Mesendoderm (in vitro differentiated cells): Measurements from ENCODE around the gene SLC35F5.
"Not testable (repeated sequence)": the region's sequence is repeated elsewhere in the genome, so short reads cannot be mapped to it uniquely, and the experiment has no call there.

ENCODE experiments used
- DNase-seq: peaks from one replicate; pipeline ENCODE4 v3.0.0; 2013
- H2AK5ac ChIP-seq: 2 replicates; pipeline ENCODE4 v1.6.1; 2013; ENCODE audit warnings: low read length, inconsistent platforms
- H2BK120ac ChIP-seq: 2 replicates; pipeline ENCODE4 v1.6.1; 2013; ENCODE audit warnings: low read depth, mild to moderate bottlenecking, low read length, moderate library complexity, mixed read lengths
- H2BK15ac ChIP-seq: replicated peaks from 2 replicates; pipeline ENCODE4 v1.6.1; 2013; ENCODE audit warnings: low read depth, mild to moderate bottlenecking, moderate library complexity
- H2BK5ac ChIP-seq: 2 replicates; pipeline ENCODE4 v1.6.1; 2013; ENCODE audit warnings: low read length, inconsistent platforms
- H3K18ac ChIP-seq: 2 replicates; pipeline ENCODE4 v1.6.1; 2013; ENCODE audit warnings: mild to moderate bottlenecking, low read length, mixed read lengths
- H3K23ac ChIP-seq: one replicate; pipeline ENCODE4 v1.6.1; 2013; ENCODE audit warnings: low read length
- H3K27ac ChIP-seq: 2 replicates; pipeline ENCODE4 v1.5.1; 2013; ENCODE audit warnings: low read depth, mild to moderate bottlenecking, inconsistent platforms, low read length, moderate library complexity
- H3K27me3 ChIP-seq: 2 replicates; pipeline ENCODE4 v1.6.1; 2013; ENCODE audit warnings: low read length, control low read depth, mild to moderate bottlenecking, inconsistent platforms; ENCODE audit not compliant: insufficient read depth, poor library complexity
- H3K36me3 ChIP-seq: 2 replicates; pipeline ENCODE4 v1.6.1; 2013; ENCODE audit warnings: low read length, inconsistent platforms; ENCODE audit not compliant: control insufficient read depth, insufficient read depth
- H3K4ac ChIP-seq: one replicate; pipeline ENCODE4 v1.6.1; 2013; ENCODE audit warnings: low read depth, mild to moderate bottlenecking, low read length, moderate library complexity
- H3K4me1 ChIP-seq: 2 replicates; pipeline ENCODE4 v1.6.1; 2013; ENCODE audit warnings: low read depth, low read length, inconsistent platforms; ENCODE audit not compliant: control insufficient read depth
- H3K4me2 ChIP-seq: 2 replicates; pipeline ENCODE4 v1.6.1; 2013; ENCODE audit warnings: low read length
- H3K4me3 ChIP-seq: 2 replicates; pipeline ENCODE4 v1.5.1; 2013; ENCODE audit warnings: mild to moderate bottlenecking, low read length
- H3K56ac ChIP-seq: one replicate; pipeline ENCODE4 v1.6.1; 2013; ENCODE audit warnings: low read length
- H3K79me1 ChIP-seq: 2 replicates; pipeline ENCODE4 v1.6.1; 2013; ENCODE audit warnings: low read length, inconsistent platforms
- H3K79me2 ChIP-seq: 2 replicates; pipeline ENCODE4 v1.6.1; 2013; ENCODE audit warnings: mild to moderate bottlenecking, low read length; ENCODE audit not compliant: control insufficient read depth, insufficient read depth
- H3K9ac ChIP-seq: 2 replicates; pipeline ENCODE4 v1.6.1; 2013; ENCODE audit warnings: low read length, inconsistent platforms
- H4K5ac ChIP-seq: one replicate; pipeline ENCODE4 v1.6.1; 2013; ENCODE audit warnings: low read length
- H4K8ac ChIP-seq: one replicate; pipeline ENCODE4 v1.6.1; 2013; ENCODE audit warnings: low read depth, mild to moderate bottlenecking, control low read depth, low read length, moderate library complexity
- WGBS: extraction: QIAGEN DNeasy Blood & Tissue Kit; methylation state at CpG from one replicate; pipeline ENCODE4 v1.1.7; 2013; ENCODE audit warnings: low lambda C conversion rate, missing lambda C conversion rate; ENCODE audit not compliant: insufficient coverage; ENCODE audit errors: extremely low coverage; 5-methylcytosine and 5-hydroxymethylcytosine counted together

The SLC35F5 gene

GRCh38 chr2:113707106-113707505 is 49.3 kb downstream of the SLC35F5 start:
- Histone ChIP-seq H2BK15ac (no peak overlapping the region), H4K8ac (no peak overlapping the region), H3K27me3 (no peaks in the 10 kb centered on the region), H3K79me2 (no peaks in the 10 kb centered on the region), H3K4me3 (no peak overlapping the region), H2BK5ac (no peak overlapping the region), H3K4ac (no peak overlapping the region), H2BK120ac (no peak overlapping the region), H3K27ac (no peak overlapping the region), H3K23ac (no peak overlapping the region), H3K4me2 (no peak overlapping the region), H3K36me3 (no peaks in the 10 kb centered on the region), H2AK5ac (no peak overlapping the region), H3K79me1 (no peaks in the 10 kb centered on the region), H3K9ac (no peak overlapping the region), H3K56ac (no peak overlapping the region), H4K5ac (no peak overlapping the region), H3K4me1 (no peaks in the 10 kb centered on the region), H3K18ac (no peak overlapping the region)
- DNase-seq: no peak
- 100% methylated on average over 1 of the region's 1 CpG for WGBS

GRCh38 chr2:113705982-113706523 is 50.4 kb downstream of the SLC35F5 start:
- Histone ChIP-seq H3K23ac (no peak overlapping the region), H3K18ac (no peak overlapping the region), H4K5ac (no peak overlapping the region), H3K4ac (no peak overlapping the region), H2BK5ac (no peak overlapping the region), H3K4me3 (no peak overlapping the region), H3K4me1 (no peaks in the 10 kb centered on the region), H2AK5ac (no peak overlapping the region), H3K79me1 (no peaks in the 10 kb centered on the region), H2BK120ac (no peak overlapping the region), H3K27ac (no peak overlapping the region), H3K56ac (no peak overlapping the region), H3K4me2 (no peak overlapping the region), H2BK15ac (no peak overlapping the region), H3K36me3 (no peaks in the 10 kb centered on the region), H3K9ac (no peak overlapping the region), H3K79me2 (no peaks in the 10 kb centered on the region), H4K8ac (no peak overlapping the region), H3K27me3 (no peaks in the 10 kb centered on the region)
- DNase-seq: no peak
- no CpG with 5 or more reads among the region's 7 CpGs for WGBS

- not testable (repeated sequence) for H3K4me3 ChIP-seq, H2BK15ac ChIP-seq, H3K36me3 ChIP-seq, H3K4me1 ChIP-seq, H3K23ac ChIP-seq, H3K79me2 ChIP-seq, H3K27me3 ChIP-seq, H3K56ac ChIP-seq, H3K79me1 ChIP-seq, H3K27ac ChIP-seq, H3K18ac ChIP-seq, DNase-seq, H2BK5ac ChIP-seq, H3K9ac ChIP-seq, H3K4me2 ChIP-seq, H2BK120ac ChIP-seq, H3K4ac ChIP-seq, H2AK5ac ChIP-seq, H4K8ac ChIP-seq, H4K5ac ChIP-seq
- no CpG with 5 or more reads among the region's 54 CpGs for whole genome bisulfite sequencing
These were observed 52.0 kb downstream of the SLC35F5 start for GRCh38 chr2:113704300-113704993.

GRCh38 chr2:113703386-113704299 is 52.8 kb downstream of the SLC35F5 start:
- Histone ChIP-seq H4K8ac (no peak overlapping the region), H3K18ac (no peak overlapping the region), H3K9ac (no peak overlapping the region), H2AK5ac (no peak overlapping the region), H3K4me2 (no peak overlapping the region), H2BK15ac (no peak overlapping the region), H3K4ac (no peak overlapping the region), H3K79me1 (no peaks in the 10 kb centered on the region), H3K4me1 (no peaks in the 10 kb centered on the region), H3K56ac (no peak overlapping the region), H2BK120ac (no peak overlapping the region), H3K23ac (no peak overlapping the region), H3K79me2 (no peaks in the 10 kb centered on the region), H2BK5ac (no peak overlapping the region), H3K27ac (no peak overlapping the region), H3K27me3 (no peaks in the 10 kb centered on the region), H4K5ac (no peak overlapping the region), H3K36me3 (no peaks in the 10 kb centered on the region), H3K4me3 (no peak overlapping the region)
- DNase-seq: no peak
- WGBS: no CpG with 5 or more reads among the region's 25 CpGs

GRCh38 chr2:113700186-113700841 is 56.1 kb downstream of the SLC35F5 start:
- Histone ChIP-seq H2BK120ac (no peak overlapping the region), H3K4me2 (no peak overlapping the region), H2AK5ac (peak overlapping the region; percentile 65), H3K27me3 (no peaks in the 10 kb centered on the region), H3K27ac (no peak overlapping the region), H3K4me3 (no peak overlapping the region), H3K56ac (peak overlapping the region; percentile 63), H4K8ac (no peak overlapping the region), H3K23ac (no peak overlapping the region), H3K9ac (peak overlapping the region; percentile 44), H3K4me1 (no peaks in the 10 kb centered on the region), H4K5ac (no peak overlapping the region), H3K18ac (no peak overlapping the region), H3K79me1 (no peaks in the 10 kb centered on the region), H3K4ac (no peak overlapping the region), H3K79me2 (no peaks in the 10 kb centered on the region), H2BK15ac (no peak overlapping the region), H2BK5ac (no peak overlapping the region), H3K36me3 (no peaks in the 10 kb centered on the region)
- peak; percentile 92 for DNase-seq
- WGBS: no CpG with 5 or more reads among the region's 17 CpGs
